Cardiac muscle cell (in vitro differentiated cells and primary cell): ENCODE results near the gene TTBK1. TPM values are rescaled to one million over a fixed set of nuclear protein-coding genes. Genes with fewer than 3 reads are reported as not detected.
A peak's percentile ranks its signal among the peaks of the same experiment; 100 is the strongest.

ENCODE experiments used
- DNase-seq, 2 donors: peaks; one replicate each; pipeline versions ENCODE4 v3.0.0 to v3.0.0-alpha.2; 2010 to 2017; ENCODE audit warnings: low read depth in 1 of 2, low spot score in 1 of 2
- H3K27ac ChIP-seq: fragments of 200-600 bp; sonication (generic); 2 replicates; pipeline ENCODE4 v1.5.1; 2016
- H3K27me3 ChIP-seq: fragments of 200-600 bp; sonication (generic); 2 replicates; pipeline ENCODE4 v1.6.0; 2016; ENCODE audit warnings: control low read depth
- H3K36me3 ChIP-seq: fragments of 200-600 bp; sonication (generic); 2 replicates; pipeline ENCODE4 v1.5.1; 2016; ENCODE audit warnings: control low read depth
- H3K4me1 ChIP-seq: fragments of 200-600 bp; sonication (generic); 2 replicates; pipeline ENCODE4 v1.8.1; 2017; ENCODE audit warnings: low read depth, mild to moderate bottlenecking, mixed run types
- H3K4me3 ChIP-seq: fragments of 200-600 bp; sonication (generic); 2 replicates; pipeline ENCODE4 v1.5.1; 2016; ENCODE audit warnings: mild to moderate bottlenecking
- H3K9me3 ChIP-seq: fragments of 200-600 bp; sonication (generic); 2 replicates; pipeline ENCODE4 v1.5.1; 2017; ENCODE audit warnings: low read depth, mild to moderate bottlenecking, control low read depth
- polyA plus RNA-seq: library from polyadenylated mRNA; unstranded; fragments of >200 nt; fragmentation: Nextera tagmentation; extraction: Ambion mirVana; gene quantifications from 2 replicates; pipeline ENCODE4 v1.2.1, GENCODE V29; 2016
- total RNA-seq: library from RNA; depleted of rRNA; stranded (reverse); fragments of >200 nt; gene quantifications from 2 replicates; pipeline ENCODE4 v1.2.3, GENCODE V29; 2016
- TF ChIP-seq, protein P1 (sequence below): IDR thresholded peaks from 2 replicates; pipeline ENCODE4 v1.5.1; 2012; ENCODE audit warnings: low read depth, mild to moderate bottlenecking, low read length

TTBK1 gene
- total and polyA plus RNA-seq, 2 experiments from 2014 or later = 0.15 to 1.0 TPM

DNA sequence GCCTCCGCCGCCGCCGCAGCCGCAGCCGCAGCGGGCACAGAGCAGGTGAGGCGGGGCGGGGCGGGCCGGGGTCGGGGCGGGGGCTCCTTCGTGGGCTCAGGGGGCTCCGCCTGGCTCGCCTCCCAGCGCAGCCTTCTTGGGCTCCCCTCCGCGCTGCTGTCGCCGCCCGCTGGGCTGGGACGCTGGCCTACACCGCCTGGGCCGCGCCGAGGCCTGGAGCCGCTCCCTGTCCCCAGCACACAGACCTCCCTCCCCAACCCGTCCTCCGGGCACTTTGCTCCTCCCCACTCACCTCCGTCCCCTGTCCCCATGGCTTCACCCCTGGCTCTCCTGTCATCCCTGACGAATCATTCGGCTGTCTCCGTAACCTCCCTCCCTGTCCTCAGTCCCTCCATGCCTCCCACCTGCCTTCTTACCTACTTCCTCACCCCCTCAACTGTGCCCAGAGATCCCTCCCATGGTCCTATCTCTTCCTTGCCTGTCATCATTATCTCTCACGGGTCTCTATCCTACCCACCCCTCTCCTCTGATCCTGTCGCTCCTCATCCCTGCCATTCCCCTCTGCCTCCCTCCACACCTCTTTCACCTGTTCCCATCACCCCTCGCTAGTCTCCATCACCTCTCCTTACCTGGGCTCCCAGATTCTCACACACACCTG lies 512 bp downstream of the TTBK1 start:
- Histone ChIP-seq H3K27me3 (peaks cover 73% of the 10 kb centered on the region), H3K4me3 (no peak overlapping the region), H3K9me3 (no peaks in the 10 kb centered on the region), H3K36me3 (no peaks in the 10 kb centered on the region), H3K4me1 (no peaks in the 10 kb centered on the region), H3K27ac (no peak overlapping the region)
- DNase-seq = no peak
- TF ChIP-seq, protein P1, sequence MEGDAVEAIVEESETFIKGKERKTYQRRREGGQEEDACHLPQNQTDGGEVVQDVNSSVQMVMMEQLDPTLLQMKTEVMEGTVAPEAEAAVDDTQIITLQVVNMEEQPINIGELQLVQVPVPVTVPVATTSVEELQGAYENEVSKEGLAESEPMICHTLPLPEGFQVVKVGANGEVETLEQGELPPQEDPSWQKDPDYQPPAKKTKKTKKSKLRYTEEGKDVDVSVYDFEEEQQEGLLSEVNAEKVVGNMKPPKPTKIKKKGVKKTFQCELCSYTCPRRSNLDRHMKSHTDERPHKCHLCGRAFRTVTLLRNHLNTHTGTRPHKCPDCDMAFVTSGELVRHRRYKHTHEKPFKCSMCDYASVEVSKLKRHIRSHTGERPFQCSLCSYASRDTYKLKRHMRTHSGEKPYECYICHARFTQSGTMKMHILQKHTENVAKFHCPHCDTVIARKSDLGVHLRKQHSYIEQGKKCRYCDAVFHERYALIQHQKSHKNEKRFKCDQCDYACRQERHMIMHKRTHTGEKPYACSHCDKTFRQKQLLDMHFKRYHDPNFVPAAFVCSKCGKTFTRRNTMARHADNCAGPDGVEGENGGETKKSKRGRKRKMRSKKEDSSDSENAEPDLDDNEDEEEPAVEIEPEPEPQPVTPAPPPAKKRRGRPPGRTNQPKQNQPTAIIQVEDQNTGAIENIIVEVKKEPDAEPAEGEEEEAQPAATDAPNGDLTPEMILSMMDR = no peak

- no peaks in the 10 kb centered on the region for H3K36me3 ChIP-seq
- no peaks in the 10 kb centered on the region for H3K9me3 ChIP-seq
- H3K4me3 ChIP-seq = peak overlapping the region; percentile 37
- peak; percentile 19 to 90 for DNase-seq
- no peaks in the 10 kb centered on the region for H3K4me1 ChIP-seq
- H3K27ac ChIP-seq = peak overlapping the region; percentile 7
- H3K27me3 ChIP-seq = peaks cover 53% of the 10 kb centered on the region
- TF ChIP-seq, protein P1 = no peak
These were observed 3.2 kb downstream of the TTBK1 start for GRCh38 chr6:43246301-43247113.

DNA sequence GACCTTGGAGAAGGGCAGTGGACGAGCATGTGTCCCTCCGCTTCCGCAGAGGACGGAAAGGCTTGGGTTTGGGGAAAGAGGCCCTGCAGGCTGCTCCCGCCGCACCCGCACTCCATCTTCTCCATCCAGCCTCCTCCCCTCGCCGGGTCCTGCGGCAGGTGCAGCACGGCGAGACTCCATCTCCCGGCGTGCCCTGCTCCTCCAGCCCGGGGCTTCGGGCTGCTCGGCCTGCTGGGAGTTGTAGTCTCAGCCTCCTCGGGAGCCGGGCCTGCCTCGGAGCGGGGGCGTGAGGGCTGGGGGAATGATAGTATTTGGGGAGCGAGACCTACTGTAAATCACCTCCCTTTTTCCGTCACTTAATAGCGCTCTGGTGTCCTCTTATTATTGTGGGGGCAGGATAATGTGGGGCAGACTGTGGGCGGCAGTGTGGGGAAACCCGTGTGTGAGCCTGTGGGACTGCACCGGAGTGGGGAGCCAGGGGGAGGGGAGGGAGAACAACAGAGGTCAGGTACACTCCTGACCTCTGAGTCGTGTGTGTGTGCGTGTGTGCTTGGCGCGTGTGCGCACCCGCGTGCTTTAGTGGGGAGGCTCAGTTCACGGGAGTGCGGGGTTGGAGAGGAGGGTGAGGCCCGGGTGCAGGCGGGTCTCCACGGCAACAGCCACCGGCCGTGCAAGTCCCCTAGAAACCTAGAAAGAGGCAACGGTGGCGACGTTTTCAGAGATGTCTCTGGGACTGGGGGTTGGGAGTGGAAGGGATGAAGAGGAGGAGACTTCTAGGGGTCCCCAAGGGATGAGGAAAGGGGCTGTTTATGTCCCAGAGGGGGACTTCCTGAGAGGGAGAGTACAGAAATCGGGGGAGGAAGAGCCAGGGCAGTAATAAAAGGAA lies 4.1 kb downstream of the TTBK1 start:
- Histone ChIP-seq H3K4me3 (peak overlapping the region; percentile 37), H3K27ac (no peak overlapping the region), H3K27me3 (peaks cover 44% of the 10 kb centered on the region), H3K4me1 (no peaks in the 10 kb centered on the region), H3K36me3 (no peaks in the 10 kb centered on the region), H3K9me3 (no peaks in the 10 kb centered on the region)
- TF ChIP-seq, protein P1 = no peak
- peak; percentile 52 to 90 for DNase-seq

DNA sequence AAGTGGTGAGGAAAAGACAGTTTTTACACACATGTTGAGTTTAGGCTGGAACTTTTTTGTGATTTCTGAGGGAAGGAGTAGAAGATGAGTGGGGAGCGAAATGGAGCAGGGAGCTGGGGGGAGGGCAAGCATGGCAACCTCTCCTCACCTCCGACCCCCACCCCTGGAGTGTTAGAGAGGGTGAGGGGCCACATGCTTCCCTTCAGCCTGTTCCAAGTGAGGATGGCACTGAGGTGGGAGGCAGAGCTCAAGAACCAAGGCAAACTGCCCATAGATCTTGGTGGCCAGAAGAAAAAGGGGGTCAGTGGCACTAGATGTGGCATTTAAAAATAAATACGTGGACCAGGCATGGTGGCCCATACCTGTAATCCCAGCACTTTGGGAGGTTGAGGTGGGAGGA lies 4.8 kb downstream of the TTBK1 start:
- Histone ChIP-seq H3K9me3 (no peaks in the 10 kb centered on the region), H3K4me1 (no peaks in the 10 kb centered on the region), H3K36me3 (no peaks in the 10 kb centered on the region), H3K27me3 (peaks cover 37% of the 10 kb centered on the region), H3K4me3 (no peak overlapping the region), H3K27ac (no peak overlapping the region)
- TF ChIP-seq, protein P1 = no peak
- no peak for DNase-seq

- no peak overlapping the region for H3K4me3 ChIP-seq
These were observed 5.5 kb downstream of the TTBK1 start for GRCh38 chr6:43248791-43249190.

More at GRCh38 chr6:43248791-43249190, 5.5 kb downstream of the TTBK1 start:
- Histone ChIP-seq H3K9me3 (no peaks in the 10 kb centered on the region), H3K27ac (no peak overlapping the region), H3K27me3 (peaks cover 30% of the 10 kb centered on the region), H3K4me1 (no peaks in the 10 kb centered on the region), H3K36me3 (no peaks in the 10 kb centered on the region)
- TF ChIP-seq, protein P1 = no peak
- no peak for DNase-seq
